B cell (primary cell): ENCODE results near the gene VPS51. TPM values are rescaled to one million over a fixed set of nuclear protein-coding genes. Genes with fewer than 3 reads are reported as not detected.

ENCODE experiments used
- ATAC-seq: fragments of 200-7000 bp; cut with Tn5 transposase; one replicate; pipeline ENCODE4 v1.10.0; 2021; ENCODE audit warnings: low read depth, mild to moderate bottlenecking, moderate number of reproducible peaks, moderate library complexity
- CTCF ChIA-PET: fragments of 350-600 bp; sonication (Branson Sonifier 250); formaldehyde crosslinking; loops from one replicate; lab custom pipeline; 2021; ENCODE audit warnings: antibody characterized with exemption, inconsistent platforms; lab: Charles Lee
- POLR2A ChIA-PET: fragments of 350-600 bp; sonication (Branson Sonifier 250); formaldehyde crosslinking; loops from one replicate; lab custom pipeline; 2021; ENCODE audit warnings: antibody characterized with exemption; lab: Charles Lee
- DNase-seq: peaks from one replicate; pipeline ENCODE4 v3.0.0; 2013
- H2AFZ ChIP-seq: 2 replicates; pipeline ENCODE4 v1.6.1; 2012; ENCODE audit warnings: mild to moderate bottlenecking, low read depth, low read length; ENCODE audit not compliant: insufficient read depth, poor library complexity, severe bottlenecking
- H3K27ac ChIP-seq, 2 donors: 1 replicate in 1 of 2; 2 replicates in 1 of 2; pipeline ENCODE4 v1.5.1; 2012 to 2013; ENCODE audit warnings: low read length in 2 of 2, mild to moderate bottlenecking in 2 of 2, moderate library complexity in 1 of 2
- H3K27me3 ChIP-seq, 4 experiments: fragments of 200-600 bp in 1 of 4; sonication (generic) in 1 of 4; replicated peaks in 1 of 4; 1 replicate in 2 of 4; 2 replicates in 2 of 4; pipeline versions ENCODE4 v1.6.1 to v1.7.0; 2013 to 2016; ENCODE audit warnings: low read length in 3 of 4, mild to moderate bottlenecking in 2 of 4, mixed read lengths in 1 of 4, moderate library complexity in 1 of 4; ENCODE audit not compliant: insufficient read depth in 4 of 4, control insufficient read depth in 3 of 4; ENCODE audit errors: control extremely low read depth in 1 of 4
- H3K36me3 ChIP-seq, 2 experiments: replicated peaks in 1 of 2; 1 replicate in 1 of 2; 2 replicates in 1 of 2; pipeline versions ENCODE4 v1.6.1 to v1.7.1; 2013; ENCODE audit warnings: low read length in 1 of 2; ENCODE audit not compliant: insufficient read depth in 2 of 2, control insufficient read depth in 1 of 2; ENCODE audit errors: control extremely low read depth in 1 of 2, extremely low read depth in 1 of 2
- H3K4me1 ChIP-seq, 2 donors: fragments of 200-600 bp in 1 of 2; sonication (generic) in 1 of 2; 1 replicate in 1 of 2; 2 replicates in 1 of 2; pipeline versions ENCODE4 v1.5.1 to v1.6.1; 2013 to 2017; ENCODE audit warnings: low read length in 2 of 2; ENCODE audit not compliant: control insufficient read depth in 2 of 2, insufficient read depth in 2 of 2
- H3K4me2 ChIP-seq: replicated peaks from 2 replicates; pipeline ENCODE3; 2012; ENCODE audit warnings: mild to moderate bottlenecking, low read depth, low read length; ENCODE audit not compliant: poor library complexity, severe bottlenecking
- H3K4me3 ChIP-seq, 5 experiments: fragments of 200-600 bp in 1 of 5; sonication (generic) in 1 of 5; 1 replicate in 3 of 5; 2 replicates in 2 of 5; pipeline versions ENCODE4 v1.5.1 to v1.7.0; 2011 to 2016; ENCODE audit warnings: low read length in 4 of 5, mild to moderate bottlenecking in 4 of 5, low read depth in 2 of 5, control low read depth in 1 of 5, moderate library complexity in 1 of 5; ENCODE audit not compliant: insufficient read depth in 1 of 5; ENCODE audit errors: control extremely low read depth in 1 of 5, extremely low read depth in 1 of 5
- H3K79me2 ChIP-seq: fragments of 200-600 bp; sonication (generic); one replicate; pipeline ENCODE4 v1.6.0; 2016; ENCODE audit warnings: low read length; ENCODE audit not compliant: control insufficient read depth, insufficient read depth
- H3K9ac ChIP-seq: fragments of 200-600 bp; sonication (generic); 2 replicates; pipeline ENCODE4 v1.6.1; 2017; ENCODE audit warnings: mild to moderate bottlenecking, low read length, moderate library complexity
- H3K9me3 ChIP-seq, 3 donors: one replicate each; pipeline versions ENCODE4 v1.6.1 to v1.7.1; 2013; ENCODE audit warnings: low read length in 2 of 3; ENCODE audit not compliant: control insufficient read depth in 2 of 3, insufficient read depth in 1 of 3; ENCODE audit errors: control extremely low read depth in 1 of 3
- H4K20me1 ChIP-seq: 2 replicates; pipeline ENCODE4 v1.6.0; 2012; ENCODE audit warnings: mild to moderate bottlenecking, low read length; ENCODE audit not compliant: insufficient read depth, control insufficient read depth, poor library complexity, severe bottlenecking
- H3K27ac Mint-ChIP-seq: one replicate; pipeline ENCODE4 v1.8.0; 2021; ENCODE audit warnings: mixed read lengths
- H3K27me3 Mint-ChIP-seq: one replicate; pipeline ENCODE4 v1.8.0; 2021; ENCODE audit warnings: mixed read lengths
- H3K4me1 Mint-ChIP-seq: one replicate; pipeline ENCODE4 v1.8.0; 2021; ENCODE audit warnings: mixed read lengths
- H3K4me3 Mint-ChIP-seq: one replicate; pipeline ENCODE4 v1.8.0; 2021; ENCODE audit warnings: mixed read lengths
- H3K9me3 Mint-ChIP-seq: one replicate; pipeline ENCODE4 v1.8.0; 2022; ENCODE audit warnings: mixed read lengths; ENCODE audit not compliant: insufficient read depth
- CTCF ChIP-seq: fragments of 200-600 bp; IDR thresholded peaks from one replicate; pipeline ENCODE4 v1.8.0; 2022; ENCODE audit warnings: antibody characterized with exemption, mild to moderate bottlenecking
- EZH2 ChIP-seq: IDR thresholded peaks from 2 replicates; pipeline ENCODE4 v1.6.1; 2012; ENCODE audit warnings: borderline replicate concordance, low read depth, mild to moderate bottlenecking, moderate library complexity, low read length; ENCODE audit not compliant: insufficient read depth, poor library complexity, severe bottlenecking
- WGBS: methylation state at CpG from one replicate; pipeline ENCODE4 v1.1.5; 2013; ENCODE audit warnings: missing lambda C conversion rate; ENCODE audit not compliant: insufficient coverage; 5-methylcytosine and 5-hydroxymethylcytosine counted together
- intact Hi-C: fragments of 100-400 bp; cut with micrococcal nuclease; formaldehyde crosslinking; loops from one replicate; pipeline ENCODE4 v1.10.0; 2022
- polyA plus RNA-seq: library from polyadenylated mRNA; depleted of rRNA; stranded (reverse); fragments of >200 nt; gene quantifications from 2 replicates; pipeline ENCODE4 v1.2.3, GENCODE V29; 2012
- total RNA-seq, 2 donors: library from RNA; stranded (reverse); fragments of 120-200 nt in 1 of 2; gene quantifications; 1 replicate in 1 of 2; 2 replicates in 1 of 2; pipeline versions ENCODE4 v1.2.3 to v1.2.4, GENCODE V29; 2013 to 2022

Gene VPS51
- total and polyA plus RNA-seq, 2 donors (not counting 1 experiment from before 2014, with no cell fraction given), result 206 to 223 TPM

GRCh38 chr11:65072631-65072966 is 23.4 kb upstream of the VPS51 start:
- no peak overlapping the region for H3K9ac ChIP-seq
- DNase-seq (no peak), ATAC-seq (no peak)
- no peak for TF ChIP-seq CTCF
- H3K27ac ChIP-seq, result no peak overlapping the region
- H3K36me3 ChIP-seq, result no peaks in the 10 kb centered on the region
- POLR2A ChIA-PET, result no interaction called here
- H3K4me1 ChIP-seq, result peaks cover 0 to 11% of the 10 kb centered on the region in 2 donors
- Mint-ChIP-seq H3K9me3 (no peaks in the 10 kb centered on the region), H3K4me1 (peaks cover 4% of the 10 kb centered on the region), H3K27me3 (no peaks in the 10 kb centered on the region), H3K4me3 (no peak overlapping the region), H3K27ac (no peak overlapping the region)
- no peaks in the 10 kb centered on the region for H3K27me3 ChIP-seq
- no peaks in the 10 kb centered on the region for H3K79me2 ChIP-seq
- CTCF ChIA-PET, result no interaction called here
- H3K4me2 ChIP-seq, result no peak overlapping the region
- H2AFZ ChIP-seq, result no peak overlapping the region
- H3K9me3 ChIP-seq, result no peaks in the 10 kb centered on the region
- no peak overlapping the region for H3K4me3 ChIP-seq
- no peaks in the 10 kb centered on the region for H4K20me1 ChIP-seq
- 100% methylated on average over 1 of the region's 1 CpG for WGBS
- intact Hi-C loops, result no loop called here

- Histone ChIP-seq H3K4me3 (no peak overlapping the region), H3K79me2 (peaks cover 12% of the 10 kb centered on the region), H4K20me1 (no peaks in the 10 kb centered on the region), H3K9ac (no peak overlapping the region), H2AFZ (no peak overlapping the region), H3K27me3 (no peaks in the 10 kb centered on the region), H3K4me2 (no peak overlapping the region), H3K9me3 (no peaks in the 10 kb centered on the region), H3K4me1 (peaks cover 0 to 12% of the 10 kb centered on the region in 2 donors), H3K27ac (no peak overlapping the region), H3K36me3 (no peaks in the 10 kb centered on the region)
- DNase-seq (no peak), ATAC-seq (no peak)
- intact Hi-C loops, result no loop called here
- no peaks in the 10 kb centered on the region for H3K27me3 Mint-ChIP-seq
- H3K4me3 Mint-ChIP-seq, result no peak overlapping the region
- H3K27ac Mint-ChIP-seq, result no peak overlapping the region
- 91% methylated on average over 4 of the region's 4 CpGs for WGBS
- CTCF ChIA-PET, result no interaction called here
- POLR2A ChIA-PET, result no interaction called here
- TF ChIP-seq CTCF, result no peak
- TF ChIP-seq EZH2, result no peak
- no peaks in the 10 kb centered on the region for H3K9me3 Mint-ChIP-seq
- peaks cover 5% of the 10 kb centered on the region for H3K4me1 Mint-ChIP-seq
These were observed 18.6 kb upstream of the VPS51 start for GRCh38 chr11:65077451-65077850.
